Endothelial cell (in vitro differentiated cells): ENCODE results near the gene PCDHA6. TPM values are rescaled to one million over a fixed set of nuclear protein-coding genes. Genes with fewer than 3 reads are reported as not detected.
"Not testable (repeated sequence)": the region's sequence is repeated elsewhere in the genome, so short reads cannot be mapped to it uniquely, and the experiment has no call there.

Experiments
- DNase-seq: peaks from one replicate; pipeline ENCODE4 v3.0.0; 2021; ENCODE audit warnings: low spot score
- H3K27ac Mint-ChIP-seq: one replicate; pipeline ENCODE4 v1.8.0; 2021; ENCODE audit warnings: mixed read lengths, inconsistent platforms; ENCODE audit not compliant: unreplicated experiment
- H3K27me3 Mint-ChIP-seq: one replicate; pipeline ENCODE4 v1.8.0; 2021; ENCODE audit warnings: mild to moderate bottlenecking, moderate library complexity, mixed read lengths, inconsistent platforms; ENCODE audit not compliant: unreplicated experiment
- H3K36me3 Mint-ChIP-seq: one replicate; pipeline ENCODE4 v1.8.0; 2021; ENCODE audit warnings: mild to moderate bottlenecking, low read depth, mixed read lengths, inconsistent platforms; ENCODE audit not compliant: unreplicated experiment
- H3K4me1 Mint-ChIP-seq: one replicate; pipeline ENCODE4 v1.8.0; 2021; ENCODE audit warnings: mild to moderate bottlenecking, mixed read lengths, inconsistent platforms; ENCODE audit not compliant: unreplicated experiment
- H3K4me3 Mint-ChIP-seq: one replicate; pipeline ENCODE4 v1.8.0; 2021; ENCODE audit warnings: mild to moderate bottlenecking, mixed read lengths, inconsistent platforms; ENCODE audit not compliant: unreplicated experiment
- H3K9me3 Mint-ChIP-seq: one replicate; pipeline ENCODE4 v1.8.0; 2021; ENCODE audit warnings: mixed read lengths, inconsistent platforms; ENCODE audit not compliant: unreplicated experiment
- total RNA-seq: library from RNA; stranded (reverse); fragmentation: NEBNext Ultra II Directional; extraction: Animal tissue kit (Norgen Biotek cat#: 25700); gene quantifications from one replicate; pipeline ENCODE4 v1.2.1, GENCODE V29; 2021; ENCODE audit not compliant: unreplicated experiment
- TF ChIP-seq, protein P1 (sequence below): fragments of 200-600 bp; sonication (generic); IDR thresholded peaks from one replicate; pipeline ENCODE4 v1.5.0; 2021; ENCODE audit warnings: antibody characterized with exemption; ENCODE audit not compliant: unreplicated experiment

PCDHA6 gene
- total RNA-seq, 1 donor from 2014 or later = 2.3 TPM

DNA sequence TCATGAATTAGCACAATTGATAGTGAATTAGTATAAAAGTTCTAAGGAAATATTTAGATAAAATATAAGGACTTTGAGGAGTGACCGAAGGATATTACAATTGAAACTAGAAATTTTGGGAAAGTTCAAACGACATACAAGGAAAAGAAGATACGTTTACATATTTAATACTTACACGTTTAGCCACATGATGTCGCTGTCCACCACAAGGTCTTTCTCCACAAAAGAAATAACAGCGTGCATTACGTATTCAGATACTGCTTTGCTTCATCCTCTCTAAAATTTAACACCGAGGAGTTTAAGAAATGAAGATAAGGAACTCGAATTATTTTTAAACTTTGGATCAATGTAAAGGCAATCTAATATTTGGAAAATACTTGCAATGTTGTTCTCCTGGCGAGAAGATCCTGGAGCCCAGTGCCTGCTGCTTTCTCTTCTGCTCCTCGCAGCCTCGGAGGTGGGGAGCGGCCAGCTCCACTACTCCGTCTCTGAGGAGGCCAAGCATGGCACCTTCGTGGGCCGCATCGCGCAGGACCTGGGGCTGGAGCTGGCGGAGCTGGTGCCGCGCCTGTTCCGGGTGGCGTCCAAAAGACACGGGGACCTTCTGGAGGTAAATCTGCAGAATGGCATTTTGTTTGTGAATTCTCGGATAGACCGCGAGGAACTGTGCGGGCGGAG lies 26.8 kb upstream of the PCDHA6 start, which contains the start of gene PCDHA3:
PCDHA3 (plus strand) TSS at position 242 of the 678 bp plus-strand sequence.
- DNase-seq = no peak
- Mint-ChIP-seq H3K27ac (no peak within 1 kb of the TSS), H3K9me3 (no peaks in the 10 kb centered on the region), H3K36me3 (peaks cover 22% of the 10 kb centered on the region), H3K4me3 (no peak within 1 kb of the TSS), H3K27me3 (peaks cover 4% of the 10 kb centered on the region), H3K4me1 (no peaks in the 10 kb centered on the region)
- TF ChIP-seq, protein P1, sequence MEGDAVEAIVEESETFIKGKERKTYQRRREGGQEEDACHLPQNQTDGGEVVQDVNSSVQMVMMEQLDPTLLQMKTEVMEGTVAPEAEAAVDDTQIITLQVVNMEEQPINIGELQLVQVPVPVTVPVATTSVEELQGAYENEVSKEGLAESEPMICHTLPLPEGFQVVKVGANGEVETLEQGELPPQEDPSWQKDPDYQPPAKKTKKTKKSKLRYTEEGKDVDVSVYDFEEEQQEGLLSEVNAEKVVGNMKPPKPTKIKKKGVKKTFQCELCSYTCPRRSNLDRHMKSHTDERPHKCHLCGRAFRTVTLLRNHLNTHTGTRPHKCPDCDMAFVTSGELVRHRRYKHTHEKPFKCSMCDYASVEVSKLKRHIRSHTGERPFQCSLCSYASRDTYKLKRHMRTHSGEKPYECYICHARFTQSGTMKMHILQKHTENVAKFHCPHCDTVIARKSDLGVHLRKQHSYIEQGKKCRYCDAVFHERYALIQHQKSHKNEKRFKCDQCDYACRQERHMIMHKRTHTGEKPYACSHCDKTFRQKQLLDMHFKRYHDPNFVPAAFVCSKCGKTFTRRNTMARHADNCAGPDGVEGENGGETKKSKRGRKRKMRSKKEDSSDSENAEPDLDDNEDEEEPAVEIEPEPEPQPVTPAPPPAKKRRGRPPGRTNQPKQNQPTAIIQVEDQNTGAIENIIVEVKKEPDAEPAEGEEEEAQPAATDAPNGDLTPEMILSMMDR = peak; percentile 5

DNA sequence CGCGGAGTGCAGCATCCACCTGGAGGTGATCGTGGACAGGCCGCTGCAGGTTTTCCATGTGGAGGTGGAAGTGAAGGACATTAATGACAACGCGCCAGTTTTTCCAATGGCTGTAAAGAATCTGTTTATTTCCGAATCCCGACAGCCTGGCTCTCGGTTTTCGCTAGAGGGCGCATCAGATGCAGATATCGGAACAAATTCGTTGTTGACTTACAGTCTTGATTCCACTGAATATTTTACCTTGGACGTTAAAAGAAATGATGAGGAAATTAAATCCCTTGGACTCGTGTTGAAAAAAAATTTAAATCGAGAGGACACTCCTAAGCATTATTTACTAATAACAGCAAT lies 26.3 kb upstream of the PCDHA6 start:
- Mint-ChIP-seq H3K4me3 (no peak overlapping the region), H3K27me3 (peaks cover 4% of the 10 kb centered on the region), H3K9me3 (no peaks in the 10 kb centered on the region), H3K36me3 (peaks cover 22% of the 10 kb centered on the region), H3K4me1 (no peaks in the 10 kb centered on the region), H3K27ac (no peak overlapping the region)
- no peak for DNase-seq
- TF ChIP-seq, protein P1 = no peak

DNA sequence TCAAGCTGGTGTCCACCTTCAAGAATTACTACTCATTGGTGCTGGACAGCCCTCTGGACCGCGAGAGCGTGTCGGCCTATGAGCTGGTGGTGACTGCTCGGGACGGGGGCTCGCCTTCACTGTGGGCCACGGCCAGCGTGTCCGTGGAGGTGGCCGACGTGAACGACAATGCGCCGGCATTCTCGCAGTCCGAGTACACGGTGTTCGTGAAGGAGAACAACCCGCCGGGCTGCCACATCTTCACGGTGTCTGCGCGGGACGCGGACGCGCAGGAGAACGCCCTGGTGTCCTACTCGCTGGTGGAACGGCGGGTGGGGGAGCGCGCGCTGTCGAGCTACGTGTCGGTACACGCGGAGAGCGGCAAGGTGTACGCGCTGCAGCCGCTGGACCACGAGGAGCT lies 25.4 kb upstream of the PCDHA6 start:
- H3K4me1 Mint-ChIP-seq, H3K27ac Mint-ChIP-seq, H3K27me3 Mint-ChIP-seq, H3K9me3 Mint-ChIP-seq, DNase-seq: not testable (repeated sequence)
- Mint-ChIP-seq H3K4me3 (peak overlapping the region; percentile 21), H3K36me3 (peaks cover 19% of the 10 kb centered on the region)

- Mint-ChIP-seq H3K4me1 (peaks cover 6% of the 10 kb centered on the region), H3K36me3 (peaks cover 19% of the 10 kb centered on the region), H3K27ac (no peak overlapping the region), H3K9me3 (no peaks in the 10 kb centered on the region), H3K4me3 (no peak overlapping the region), H3K27me3 (peaks cover 4% of the 10 kb centered on the region)
- no peak for DNase-seq
- TF ChIP-seq, protein P1 = no peak
Measured at GRCh38 chr5:140802781-140803271, 24.9 kb upstream of the PCDHA6 start.

DNA sequence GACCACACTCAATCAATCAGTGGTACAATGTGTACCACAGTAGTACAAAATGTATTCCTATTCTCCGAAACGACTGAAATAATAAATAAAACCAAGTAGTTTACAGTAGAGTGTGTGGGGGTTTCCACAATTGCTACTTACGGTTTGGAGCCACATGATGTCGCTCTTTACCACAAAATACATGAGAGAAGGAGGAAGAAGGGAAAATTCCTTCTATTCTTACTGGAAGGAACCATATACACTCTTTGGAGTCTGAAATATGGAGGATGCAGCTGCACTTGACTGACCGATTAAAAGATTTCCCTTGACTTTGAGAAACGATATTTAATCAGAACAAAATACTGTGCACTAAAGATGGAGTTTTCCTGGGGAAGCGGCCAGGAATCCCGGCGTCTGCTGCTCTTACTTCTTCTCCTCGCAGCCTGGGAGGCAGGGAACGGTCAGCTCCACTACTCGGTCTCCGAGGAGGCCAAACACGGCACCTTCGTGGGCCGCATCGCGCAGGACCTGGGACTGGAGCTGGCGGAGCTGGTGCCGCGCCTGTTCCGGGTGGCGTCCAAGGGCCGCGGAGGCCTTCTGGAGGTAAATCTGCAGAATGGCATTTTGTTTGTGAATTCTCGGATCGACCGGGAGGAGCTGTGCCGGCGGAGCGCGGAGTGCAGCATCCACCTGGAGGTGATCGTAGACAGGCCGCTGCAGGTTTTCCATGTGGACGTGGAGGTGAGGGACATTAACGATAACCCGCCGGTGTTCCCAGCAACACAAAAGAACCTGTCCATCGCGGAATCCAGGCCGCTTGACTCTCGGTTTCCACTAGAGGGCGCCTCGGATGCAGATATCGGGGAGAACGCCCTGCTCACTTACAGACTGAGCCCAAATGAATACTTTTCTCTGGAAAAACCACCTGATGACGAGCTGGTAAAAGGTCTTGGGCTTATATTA lies 20.7 kb upstream of the PCDHA6 start, which contains the start of gene PCDHA4:
PCDHA4 (plus strand) TSS at position 235 of the 942 bp plus-strand sequence.
- TF ChIP-seq, protein P1 = peak; percentile 83
- Mint-ChIP-seq H3K4me1 (peaks cover 10% of the 10 kb centered on the region), H3K9me3 (no peaks in the 10 kb centered on the region), H3K27ac (no peak within 1 kb of the TSS), H3K36me3 (peaks cover 14% of the 10 kb centered on the region), H3K27me3 (peaks cover 4% of the 10 kb centered on the region), H3K4me3 (peak within 1 kb of the TSS; percentile 87)
- peak; percentile 88 for DNase-seq

- H3K27me3 Mint-ChIP-seq, DNase-seq, H3K4me1 Mint-ChIP-seq, H3K9me3 Mint-ChIP-seq, H3K27ac Mint-ChIP-seq: not testable (repeated sequence)
- Mint-ChIP-seq H3K36me3 (peaks cover 12% of the 10 kb centered on the region), H3K4me3 (peak overlapping the region; percentile 87)
Measured at GRCh38 chr5:140808241-140808888, 19.4 kb upstream of the PCDHA6 start.
